GM19397 (cell line): ENCODE data around the gene SLC9A9.

ENCODE experiments used
- ATAC-seq: cut with Tn5 transposase; IDR thresholded peaks from one replicate; pipeline ENCODE4 v1.9.1; 2021; ENCODE audit warnings: mild to moderate bottlenecking, moderate library complexity; ENCODE audit not compliant: unreplicated experiment

Gene SLC9A9

DNA sequence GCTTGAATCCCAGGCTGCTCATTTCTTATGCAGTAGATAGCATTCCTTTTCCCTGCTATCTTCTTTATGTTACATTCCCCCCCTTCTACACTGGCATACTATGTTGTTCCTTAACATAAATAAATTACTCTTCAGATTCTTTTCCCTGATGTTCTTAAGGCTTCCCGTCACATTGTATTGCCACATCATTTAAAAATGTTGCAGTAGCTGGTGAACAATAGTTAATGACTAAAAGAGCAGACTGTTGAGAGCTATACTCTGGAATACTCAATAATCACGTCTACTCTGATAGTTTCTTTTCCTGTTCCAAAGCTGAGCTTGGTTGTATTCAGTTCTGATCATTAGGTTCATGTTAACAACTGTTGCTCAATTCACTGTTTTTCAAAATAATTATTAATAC is 508.8 kb downstream of the SLC9A9 start:
- ATAC-seq = no peak

DNA sequence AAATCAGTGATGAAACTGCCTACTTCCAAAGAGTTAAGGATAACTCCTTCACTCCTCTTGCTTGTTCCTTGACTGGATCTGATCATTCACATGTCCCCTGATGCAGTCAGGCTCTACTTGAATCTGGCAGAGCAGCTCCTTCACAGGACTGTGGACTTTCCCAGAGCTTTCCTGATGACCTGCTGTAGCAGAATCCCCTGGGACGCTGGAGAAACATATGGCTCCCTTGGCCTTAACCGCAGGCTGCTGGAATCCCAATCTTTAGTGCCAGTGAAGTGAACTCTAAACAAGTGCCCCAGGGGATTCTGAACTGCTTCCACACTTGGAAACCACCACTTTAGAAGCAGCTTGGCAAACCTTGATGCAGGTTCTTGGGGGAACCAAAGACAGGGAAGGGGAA is 510.9 kb downstream of the SLC9A9 start:
- no peak for ATAC-seq

DNA sequence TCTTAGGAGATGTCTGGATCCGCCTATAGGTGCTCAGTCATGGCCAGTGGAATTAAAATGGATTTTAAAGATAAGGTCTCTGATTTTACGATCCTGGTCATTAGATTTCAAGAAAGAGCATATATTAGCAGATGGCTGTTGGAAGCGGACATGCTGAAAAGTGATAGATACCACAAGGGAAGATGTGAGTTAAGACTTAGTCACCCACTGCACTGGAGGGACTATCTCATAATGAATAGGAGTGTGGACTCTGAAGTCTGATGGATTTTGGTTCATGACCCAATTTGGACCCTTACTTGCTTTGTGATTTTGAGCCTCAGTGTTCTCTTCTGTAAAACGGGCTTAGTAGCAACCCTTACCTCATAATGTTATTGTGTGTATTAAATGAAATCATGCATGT is 514.0 kb downstream of the SLC9A9 start:
- no peak for ATAC-seq

DNA sequence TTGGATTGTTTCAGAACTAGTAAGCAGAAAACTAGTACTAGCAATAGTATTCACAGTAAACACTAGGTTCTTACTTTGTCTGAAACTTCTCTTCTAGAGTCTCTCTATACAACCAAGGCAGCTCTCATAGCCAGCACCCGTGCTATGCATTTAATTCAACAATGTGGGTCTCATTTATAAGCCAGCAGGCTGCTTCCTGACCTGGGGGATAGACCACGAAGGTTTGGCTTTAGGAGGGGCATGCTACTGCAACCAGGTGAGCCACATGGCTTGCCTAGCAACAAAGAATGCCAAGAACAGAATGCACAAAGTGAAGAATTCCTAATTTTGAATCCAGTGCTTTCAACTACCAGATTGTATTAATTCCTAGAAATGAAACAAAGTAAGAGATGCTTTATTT is 514.9 kb downstream of the SLC9A9 start:
- no peak for ATAC-seq

DNA sequence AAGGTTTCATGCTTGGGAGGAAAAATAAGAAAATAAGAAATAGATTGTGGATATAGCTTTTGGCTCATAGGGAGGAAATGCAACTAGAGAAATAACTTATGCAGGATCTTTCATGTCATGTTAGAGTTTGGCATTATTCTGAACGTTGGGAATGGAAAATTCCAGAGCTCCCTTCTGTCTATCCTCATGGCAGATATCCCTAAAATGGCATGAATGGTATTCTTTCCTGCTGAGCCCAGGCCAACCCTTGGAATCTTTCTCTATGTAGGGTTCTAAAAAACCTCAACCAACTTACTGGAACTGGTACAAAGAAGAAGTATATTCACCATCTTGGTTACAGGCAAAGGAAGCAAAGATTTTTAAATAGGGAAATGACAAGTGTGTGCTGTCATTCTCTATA is 516.2 kb downstream of the SLC9A9 start:
- no peak for ATAC-seq

DNA sequence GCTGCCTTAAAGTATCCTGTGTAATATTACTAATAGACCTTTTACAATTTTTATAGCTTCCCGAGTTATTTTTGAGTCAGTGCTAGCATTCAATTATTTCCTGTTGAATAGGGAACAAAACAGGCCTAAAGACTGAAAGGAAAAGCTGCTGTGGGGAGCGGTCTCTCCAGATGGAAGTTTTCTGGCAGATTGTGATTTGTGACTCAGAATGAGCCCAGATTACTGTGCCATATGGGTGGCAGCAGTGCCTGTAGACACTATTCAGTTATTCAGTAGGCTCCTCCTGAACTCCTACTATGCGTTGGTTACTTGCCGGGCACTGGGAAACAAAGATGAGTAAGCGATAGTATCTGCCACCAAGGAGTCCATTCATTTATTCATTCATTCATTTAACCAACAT is 516.9 kb downstream of the SLC9A9 start:
- no peak for ATAC-seq

DNA sequence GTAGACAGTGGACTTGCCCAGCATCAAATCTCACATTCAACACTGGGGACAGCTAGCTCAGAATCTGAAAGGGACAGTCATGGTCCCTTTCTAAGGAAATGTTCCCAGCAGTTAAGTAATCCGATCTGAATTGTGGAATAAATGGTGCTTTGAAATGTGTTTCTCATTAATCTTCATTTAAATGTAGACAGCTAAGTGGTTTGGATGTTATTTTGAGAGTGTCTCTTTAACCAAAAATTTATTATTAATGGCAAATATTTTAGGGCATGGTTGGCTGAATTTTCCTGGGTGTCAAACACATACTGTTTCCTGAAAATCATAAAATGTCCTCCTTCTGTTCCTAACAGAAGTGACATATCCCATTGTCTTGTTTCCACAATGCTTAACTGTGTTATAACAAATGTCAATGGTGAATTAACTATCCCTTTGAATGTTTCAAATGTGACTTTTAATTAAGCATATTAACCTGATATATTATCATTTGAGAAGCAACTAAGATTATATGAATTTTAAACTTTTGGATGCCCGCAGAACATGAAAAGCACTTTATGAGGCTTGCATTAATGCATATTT is 517.9 kb downstream of the SLC9A9 start:
- no peak for ATAC-seq

DNA sequence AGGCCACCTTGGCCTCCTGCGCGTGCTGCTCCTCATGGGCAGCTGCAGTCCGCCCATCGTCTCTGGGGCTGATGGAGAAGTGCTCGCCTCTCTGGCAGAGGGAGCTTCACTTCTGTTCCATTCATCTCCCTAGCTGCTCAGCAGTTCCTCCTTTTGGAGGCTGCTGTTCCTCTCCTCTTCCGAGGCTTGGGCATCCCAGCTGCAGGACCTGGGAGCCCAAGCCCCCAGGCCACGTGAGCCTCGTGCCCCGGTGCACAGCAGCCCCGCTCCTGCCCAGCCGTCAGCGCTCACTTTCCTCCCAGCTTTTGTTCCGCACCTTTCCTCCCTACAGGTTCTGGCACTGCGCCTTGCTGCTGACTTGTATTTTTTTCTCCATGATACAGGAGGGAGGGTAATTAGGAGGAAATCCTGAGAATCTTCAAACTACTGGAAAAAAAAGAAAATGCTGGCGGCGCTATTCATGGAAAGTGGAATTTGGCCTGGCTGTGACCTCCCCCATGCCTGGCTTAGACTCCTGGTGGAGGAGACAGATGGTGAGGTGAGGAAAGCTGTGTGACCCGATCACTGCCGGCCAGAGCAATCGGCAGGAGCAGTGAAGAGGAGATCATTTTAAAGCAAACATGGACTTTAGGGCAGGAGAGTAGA is 518.6 kb downstream of the SLC9A9 start:
- ATAC-seq = no peak

DNA sequence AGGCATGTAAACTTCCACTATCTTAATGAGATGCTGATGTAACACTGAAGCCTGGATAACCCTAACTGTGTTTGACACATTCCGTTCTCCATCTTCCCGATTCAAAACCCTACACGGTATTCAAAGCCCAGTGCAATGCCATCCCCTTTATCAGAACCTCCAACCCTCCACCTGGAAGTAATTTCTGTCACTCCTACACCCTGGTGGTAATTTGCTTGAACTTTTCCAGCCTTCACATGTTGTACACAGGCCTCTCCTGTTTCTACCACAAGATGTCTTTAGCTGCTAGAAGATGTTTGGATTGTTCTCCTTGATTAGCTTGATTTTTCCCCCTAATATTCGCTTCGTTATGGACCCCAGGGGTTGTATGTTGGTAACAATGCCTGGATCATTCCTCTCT is 519.8 kb downstream of the SLC9A9 start:
- no peak for ATAC-seq

DNA sequence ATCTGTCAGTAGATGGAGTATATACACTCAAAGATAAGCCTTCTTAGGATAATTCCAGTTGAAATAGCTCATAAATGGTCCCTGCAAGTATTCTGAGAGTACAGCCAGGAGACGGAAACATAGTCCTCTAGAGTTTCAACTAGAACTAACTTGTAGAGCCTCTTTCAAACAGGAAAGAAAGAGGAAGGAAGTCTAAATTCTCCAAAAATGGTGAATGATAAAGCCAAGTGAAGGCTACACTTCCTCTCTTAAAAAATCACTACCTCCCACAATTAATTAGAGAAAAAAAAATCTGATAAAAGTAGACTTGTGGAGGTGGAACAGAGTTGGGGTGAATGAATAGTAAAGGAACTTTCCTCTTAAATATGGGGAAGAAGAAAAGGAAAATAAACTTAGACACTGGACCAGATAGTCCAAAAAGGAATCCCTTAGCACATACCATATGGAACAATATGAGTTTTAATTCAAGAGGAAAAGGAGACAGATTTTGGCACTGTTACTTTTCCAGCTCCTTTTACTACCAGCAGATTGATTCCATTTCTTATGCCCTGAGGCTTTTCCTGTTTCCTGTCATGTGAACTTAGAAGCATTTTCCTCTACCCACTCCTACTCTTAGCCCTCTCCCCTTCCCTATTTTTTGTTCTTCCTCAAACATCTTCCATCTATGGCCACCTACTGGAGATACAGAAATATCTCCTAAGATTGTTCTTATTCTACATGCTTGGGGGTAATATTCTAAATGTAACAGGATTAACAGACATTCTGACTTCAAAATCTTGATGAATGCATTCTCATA is 521.1 kb downstream of the SLC9A9 start:
- no peak for ATAC-seq

DNA sequence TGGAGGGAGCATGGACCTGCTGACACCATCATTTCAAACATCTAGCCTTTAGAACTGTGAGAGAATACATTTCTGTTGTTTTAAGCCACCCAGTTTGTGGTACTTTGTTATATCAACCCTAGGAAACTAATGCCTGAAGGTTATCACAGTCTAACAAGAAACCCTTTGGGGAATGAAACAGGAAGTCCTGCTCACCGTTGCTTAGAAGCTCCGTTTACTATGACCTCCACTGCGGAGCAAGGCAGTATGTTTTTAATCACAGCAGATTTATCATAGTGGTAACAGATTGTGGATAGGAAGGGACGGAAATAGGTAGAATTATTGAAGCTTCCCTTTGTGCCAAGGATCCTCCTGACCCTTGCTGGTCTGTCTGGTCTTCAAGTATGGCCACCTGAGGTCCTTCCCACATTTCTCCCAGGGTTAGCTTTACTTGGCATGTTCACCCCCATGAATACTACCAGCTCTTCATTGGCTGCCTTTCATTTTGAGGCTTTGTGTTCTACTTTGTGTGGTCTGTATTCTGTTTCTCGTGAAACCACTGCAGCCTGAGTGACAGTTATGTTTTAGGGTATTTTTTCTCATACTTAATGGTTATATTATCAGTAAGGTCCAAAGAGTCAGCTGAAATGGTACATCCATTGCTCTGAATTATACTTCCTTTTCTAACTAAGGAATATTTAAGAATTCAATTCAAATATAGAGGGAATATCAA is 527.1 kb downstream of the SLC9A9 start:
- no peak for ATAC-seq

DNA sequence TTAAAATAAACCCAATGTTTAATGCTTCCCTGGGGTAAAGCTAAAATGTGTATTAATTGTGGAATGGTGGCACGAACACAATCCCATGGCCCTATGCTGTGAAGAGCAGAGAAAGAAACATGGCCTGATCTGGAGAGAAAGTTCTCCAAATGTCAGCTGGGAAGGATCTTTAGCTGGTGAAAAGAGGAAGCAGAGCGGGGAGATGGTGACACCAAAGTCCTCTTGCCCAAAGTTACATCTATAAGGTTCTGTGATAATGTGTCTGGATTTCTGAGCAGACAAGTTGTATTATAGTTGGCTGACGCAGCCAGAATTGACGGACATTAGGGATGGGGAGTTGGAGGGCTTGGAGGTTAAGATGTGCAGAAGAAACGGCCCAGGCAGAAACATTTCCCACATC is 532.5 kb downstream of the SLC9A9 start:
- no peak for ATAC-seq

DNA sequence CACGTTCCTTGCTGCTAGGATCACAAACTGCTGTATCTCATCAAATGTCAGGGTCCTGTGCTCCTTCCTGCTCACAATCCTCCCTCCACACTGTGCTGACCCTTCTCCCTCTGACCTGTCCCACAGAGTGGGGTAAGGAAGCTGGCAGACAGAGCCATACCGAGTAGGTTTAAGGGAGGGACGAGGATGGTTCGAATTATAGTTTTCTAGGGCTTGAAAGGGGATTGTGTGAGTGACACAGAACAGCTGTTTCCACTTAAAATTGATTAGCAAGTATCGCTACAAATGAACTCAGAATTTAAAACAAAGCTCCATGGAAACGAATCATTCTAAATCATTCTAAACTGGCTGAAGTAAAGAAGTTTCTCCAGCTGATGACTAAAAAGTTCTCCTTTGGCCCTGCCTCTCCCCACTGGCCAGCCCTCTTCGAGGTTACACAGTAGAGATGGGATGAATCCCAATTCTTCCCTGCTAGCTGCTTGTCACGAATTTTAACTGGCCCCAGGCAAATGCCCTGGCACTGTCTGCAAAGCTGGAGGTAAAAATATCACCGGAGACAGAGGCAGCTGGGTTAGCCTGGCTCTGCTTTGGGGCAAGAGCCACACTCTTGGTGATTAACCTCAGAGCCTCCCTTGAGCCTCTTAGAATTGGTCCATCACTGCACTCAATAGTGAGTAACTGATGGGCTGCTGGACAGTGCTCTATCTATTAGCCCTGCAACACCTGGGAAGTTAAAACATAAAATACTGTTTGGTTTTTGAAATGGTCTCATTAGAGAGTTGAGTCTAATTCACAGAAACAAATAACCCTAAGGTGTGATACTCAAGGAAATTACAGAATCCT is 533.8 kb downstream of the SLC9A9 start:
- no peak for ATAC-seq

DNA sequence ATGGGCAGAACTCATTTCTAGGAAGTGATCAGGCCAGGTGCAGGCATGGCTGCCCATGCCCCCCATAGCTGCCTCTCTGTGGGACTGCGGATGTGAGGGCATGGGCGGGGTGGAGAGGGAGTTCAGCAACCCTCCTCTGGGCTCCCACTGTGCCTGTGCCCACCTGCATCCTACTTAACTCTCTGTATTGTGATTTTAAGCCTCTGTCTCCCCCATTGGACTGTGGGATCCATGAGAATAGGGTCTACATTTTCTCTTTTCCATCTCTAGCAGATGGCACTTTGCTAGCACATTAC is 534.4 kb downstream of the SLC9A9 start:
- ATAC-seq = no peak

DNA sequence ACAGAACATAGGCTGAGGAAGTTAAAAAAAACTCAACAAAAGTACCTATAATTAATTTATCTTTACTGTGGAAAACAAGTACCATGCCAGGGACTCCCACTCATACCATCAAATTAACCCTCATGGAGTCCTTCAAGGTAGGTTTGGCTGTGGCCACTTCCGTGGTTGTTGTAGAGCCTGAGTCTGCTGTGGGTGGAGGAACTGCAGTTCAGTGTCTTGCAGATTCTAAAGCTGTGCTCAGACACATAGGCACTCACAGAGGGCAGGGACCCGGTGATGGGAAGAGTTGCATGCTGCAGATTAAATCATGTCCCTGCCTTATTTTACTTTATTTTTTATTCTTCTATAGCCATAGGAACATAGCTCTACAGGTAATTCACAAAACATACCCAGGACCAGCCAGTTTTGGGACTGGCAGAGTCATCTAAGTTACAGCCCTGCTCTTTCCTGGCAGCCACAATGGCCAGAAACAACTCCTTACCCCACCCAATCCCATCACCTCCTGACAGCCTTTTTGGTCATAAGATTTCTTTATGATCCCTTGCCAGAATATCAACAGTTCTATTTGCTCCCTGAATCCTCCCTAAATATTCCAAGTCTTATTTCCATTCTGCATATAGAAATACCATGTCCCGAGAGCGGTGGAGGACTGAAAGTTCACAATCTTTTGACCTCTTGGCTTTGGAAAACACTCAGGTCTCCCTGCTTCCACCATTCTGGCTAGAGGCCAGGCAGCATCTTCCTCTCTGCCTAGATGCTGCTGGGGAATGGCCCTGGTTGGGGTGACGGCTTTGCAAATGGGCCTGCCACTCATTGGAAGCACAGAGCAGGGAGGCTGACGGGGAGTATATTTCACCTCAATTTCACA is 535.0 kb downstream of the SLC9A9 start:
- ATAC-seq = no peak

DNA sequence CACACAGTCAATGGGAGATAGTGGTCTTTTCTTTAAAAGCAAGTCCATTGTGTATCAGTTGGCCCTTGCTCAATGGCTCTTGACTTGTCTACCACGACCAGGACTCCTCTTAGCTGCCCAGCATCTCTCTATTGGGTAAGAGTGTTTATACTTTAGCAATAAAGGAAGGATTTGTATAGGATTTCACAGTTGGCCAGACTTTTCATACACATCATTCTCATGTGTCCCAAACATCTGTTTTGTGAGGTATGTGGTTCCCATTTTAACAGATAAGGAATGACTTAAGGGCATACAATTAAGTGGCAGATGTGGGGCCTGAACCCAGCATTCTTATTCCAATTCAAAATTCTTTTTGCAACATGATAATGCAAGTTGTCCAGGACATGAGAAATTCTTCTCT is 537.2 kb downstream of the SLC9A9 start:
- ATAC-seq = no peak

DNA sequence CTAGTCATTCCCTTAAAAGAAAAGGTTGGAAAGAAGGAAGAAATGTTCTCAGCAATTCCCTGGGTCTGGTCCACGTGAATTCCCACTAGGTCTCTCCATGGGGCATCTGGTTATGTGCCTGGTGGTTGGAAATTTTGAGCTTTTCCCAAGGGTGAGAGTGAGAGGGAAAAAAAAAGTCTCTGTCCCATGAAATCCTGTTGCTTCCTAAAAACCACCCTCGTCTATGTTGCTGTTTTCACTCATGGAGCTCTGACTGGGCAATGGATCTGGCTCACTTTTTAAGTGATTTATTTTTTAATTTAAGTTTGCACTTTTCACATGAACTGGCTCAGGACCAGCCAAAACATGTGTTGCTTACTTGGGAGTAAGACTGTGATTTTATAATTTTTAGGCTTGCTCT is 538.6 kb downstream of the SLC9A9 start:
- no peak for ATAC-seq

DNA sequence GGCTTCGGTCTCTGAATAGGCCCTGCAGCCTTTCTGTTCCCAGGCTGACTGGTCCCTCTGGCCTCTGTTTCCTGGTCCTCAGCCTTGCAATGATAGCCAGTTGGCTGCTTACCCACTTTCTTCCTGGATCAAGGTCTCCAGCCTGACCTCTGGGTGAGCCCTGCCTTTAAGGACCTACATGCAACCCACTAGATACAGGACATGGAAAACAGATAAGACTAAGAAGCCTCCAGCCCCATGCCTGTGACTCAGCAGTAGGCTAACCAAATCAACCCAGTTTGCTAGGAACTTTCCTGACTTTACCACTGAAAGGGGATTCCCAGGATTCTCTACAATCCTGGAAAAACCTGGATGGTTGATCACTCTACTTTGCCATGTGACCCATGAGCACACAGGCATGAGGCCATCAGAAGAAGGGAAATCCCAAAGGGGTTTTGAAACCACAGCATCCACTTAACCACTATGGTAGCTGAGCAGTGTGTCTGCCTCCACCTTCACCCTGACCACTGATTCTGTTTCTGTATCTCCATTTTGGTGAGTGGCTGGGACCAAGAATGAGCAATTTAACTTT is 540.6 kb downstream of the SLC9A9 start:
- no peak for ATAC-seq

DNA sequence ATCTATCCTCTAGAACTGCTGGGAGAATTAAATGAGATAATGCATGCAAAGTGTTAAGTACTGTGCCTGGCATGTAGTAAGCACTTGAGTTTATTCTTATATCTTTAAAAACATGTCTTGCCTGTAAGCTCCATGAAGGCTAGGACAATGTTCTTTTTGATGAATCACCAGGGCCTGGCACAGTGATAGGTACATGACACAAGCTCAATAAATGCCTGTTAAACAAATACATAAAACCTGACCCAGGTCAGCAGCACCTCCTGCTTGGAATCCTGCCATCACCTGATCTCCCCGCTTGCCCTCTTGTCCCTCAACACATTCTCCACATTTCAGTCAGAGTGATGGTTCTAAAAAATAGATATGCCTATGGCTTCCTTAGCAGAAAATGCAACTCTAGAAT is 541.9 kb downstream of the SLC9A9 start:
- ATAC-seq = no peak

DNA sequence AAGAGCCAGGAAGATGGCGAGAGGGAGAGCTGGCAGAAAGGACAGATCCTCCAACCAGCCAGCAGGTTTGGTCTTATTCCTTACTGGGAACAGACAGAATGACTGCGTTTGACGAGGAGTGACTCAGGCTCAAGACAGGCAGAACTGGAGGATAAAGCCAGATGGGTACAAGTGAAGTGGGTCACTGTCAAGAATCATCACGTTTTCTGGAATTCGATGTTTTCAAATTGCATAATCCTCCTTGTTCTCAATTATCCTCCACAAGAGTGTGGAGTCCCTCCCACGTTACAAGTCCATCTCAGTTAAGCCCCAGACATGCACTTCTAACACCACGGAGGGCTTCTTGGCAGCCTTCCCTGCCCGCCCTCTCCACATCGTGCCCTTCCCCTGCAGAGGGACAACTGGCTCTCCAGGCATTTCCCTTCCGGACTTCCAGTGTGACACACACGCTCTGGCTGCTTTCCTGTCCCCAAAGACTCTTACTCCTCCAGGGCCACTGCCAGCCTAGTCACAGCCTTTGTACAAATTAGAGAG is 545.6 kb downstream of the SLC9A9 start:
- ATAC-seq = no peak
